Coronary artery (tissue), 2 donors: ENCODE data around the gene SLC47A2.

Experiments used
- DNase-seq: peaks from one replicate; pipeline ENCODE4 v3.0.0-alpha.2; 2017; ENCODE audit warnings: low spot score
- H3K27ac ChIP-seq, 2 donors: fragments of 200-600 bp; sonication (generic); one replicate each; pipeline ENCODE4 v1.5.1; 2016 to 2019
- H3K4me3 ChIP-seq: fragments of 200-600 bp; sonication (generic); 2 replicates; pipeline ENCODE4 v1.5.1; 2016; ENCODE audit warnings: mild to moderate bottlenecking, moderate library complexity
- TF ChIP-seq, protein P1 (sequence below): fragments of 200-600 bp; sonication (generic); IDR thresholded peaks from one replicate; pipeline ENCODE4 v1.5.1; 2019; ENCODE audit warnings: antibody characterized with exemption

Gene SLC47A2

DNA sequence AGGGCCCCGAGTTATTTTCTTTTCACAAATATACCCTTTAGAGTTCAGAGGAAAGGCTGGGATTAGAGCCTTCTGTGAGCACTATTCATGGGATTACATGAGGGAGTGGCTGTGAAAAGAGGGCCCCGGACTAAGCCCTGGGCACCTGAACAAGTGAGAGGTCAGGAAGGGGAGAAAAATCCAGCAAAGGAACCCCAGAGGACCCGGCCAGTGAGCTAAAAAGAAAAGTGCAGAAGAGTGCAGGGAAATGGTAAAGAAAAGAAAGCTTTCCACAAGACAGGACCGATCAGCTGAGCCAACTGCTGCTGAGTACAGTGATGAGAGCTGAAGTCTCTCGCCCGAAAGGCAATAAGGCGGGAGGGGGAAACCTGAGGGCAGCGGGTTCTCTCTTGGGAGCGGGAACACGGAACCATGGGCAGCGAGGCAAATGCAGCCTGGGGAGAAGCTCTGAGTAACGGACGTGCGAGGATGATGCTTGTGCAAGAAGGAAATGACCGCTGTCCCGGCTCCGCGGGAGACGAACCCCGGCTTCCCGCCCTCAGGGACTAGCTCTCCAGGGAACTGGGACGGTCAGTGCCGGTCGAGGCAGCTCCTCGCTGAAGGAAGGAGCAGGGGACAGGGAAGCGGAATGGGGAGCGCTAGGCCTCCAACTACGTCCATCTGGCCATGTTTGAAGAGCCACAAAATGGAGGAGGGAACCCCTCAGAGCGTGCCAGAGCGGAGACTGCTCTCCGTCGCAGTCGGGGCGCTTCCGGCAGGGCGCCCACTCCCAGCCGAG lies 68.5 kb downstream of the SLC47A2 start:
- peak; percentile 91 for DNase-seq
- H3K4me3 ChIP-seq: peak overlapping the region; percentile 86
- H3K27ac ChIP-seq: peak overlapping the region; percentile 96 to 99
- TF ChIP-seq, protein P1, sequence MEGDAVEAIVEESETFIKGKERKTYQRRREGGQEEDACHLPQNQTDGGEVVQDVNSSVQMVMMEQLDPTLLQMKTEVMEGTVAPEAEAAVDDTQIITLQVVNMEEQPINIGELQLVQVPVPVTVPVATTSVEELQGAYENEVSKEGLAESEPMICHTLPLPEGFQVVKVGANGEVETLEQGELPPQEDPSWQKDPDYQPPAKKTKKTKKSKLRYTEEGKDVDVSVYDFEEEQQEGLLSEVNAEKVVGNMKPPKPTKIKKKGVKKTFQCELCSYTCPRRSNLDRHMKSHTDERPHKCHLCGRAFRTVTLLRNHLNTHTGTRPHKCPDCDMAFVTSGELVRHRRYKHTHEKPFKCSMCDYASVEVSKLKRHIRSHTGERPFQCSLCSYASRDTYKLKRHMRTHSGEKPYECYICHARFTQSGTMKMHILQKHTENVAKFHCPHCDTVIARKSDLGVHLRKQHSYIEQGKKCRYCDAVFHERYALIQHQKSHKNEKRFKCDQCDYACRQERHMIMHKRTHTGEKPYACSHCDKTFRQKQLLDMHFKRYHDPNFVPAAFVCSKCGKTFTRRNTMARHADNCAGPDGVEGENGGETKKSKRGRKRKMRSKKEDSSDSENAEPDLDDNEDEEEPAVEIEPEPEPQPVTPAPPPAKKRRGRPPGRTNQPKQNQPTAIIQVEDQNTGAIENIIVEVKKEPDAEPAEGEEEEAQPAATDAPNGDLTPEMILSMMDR: no peak

DNA sequence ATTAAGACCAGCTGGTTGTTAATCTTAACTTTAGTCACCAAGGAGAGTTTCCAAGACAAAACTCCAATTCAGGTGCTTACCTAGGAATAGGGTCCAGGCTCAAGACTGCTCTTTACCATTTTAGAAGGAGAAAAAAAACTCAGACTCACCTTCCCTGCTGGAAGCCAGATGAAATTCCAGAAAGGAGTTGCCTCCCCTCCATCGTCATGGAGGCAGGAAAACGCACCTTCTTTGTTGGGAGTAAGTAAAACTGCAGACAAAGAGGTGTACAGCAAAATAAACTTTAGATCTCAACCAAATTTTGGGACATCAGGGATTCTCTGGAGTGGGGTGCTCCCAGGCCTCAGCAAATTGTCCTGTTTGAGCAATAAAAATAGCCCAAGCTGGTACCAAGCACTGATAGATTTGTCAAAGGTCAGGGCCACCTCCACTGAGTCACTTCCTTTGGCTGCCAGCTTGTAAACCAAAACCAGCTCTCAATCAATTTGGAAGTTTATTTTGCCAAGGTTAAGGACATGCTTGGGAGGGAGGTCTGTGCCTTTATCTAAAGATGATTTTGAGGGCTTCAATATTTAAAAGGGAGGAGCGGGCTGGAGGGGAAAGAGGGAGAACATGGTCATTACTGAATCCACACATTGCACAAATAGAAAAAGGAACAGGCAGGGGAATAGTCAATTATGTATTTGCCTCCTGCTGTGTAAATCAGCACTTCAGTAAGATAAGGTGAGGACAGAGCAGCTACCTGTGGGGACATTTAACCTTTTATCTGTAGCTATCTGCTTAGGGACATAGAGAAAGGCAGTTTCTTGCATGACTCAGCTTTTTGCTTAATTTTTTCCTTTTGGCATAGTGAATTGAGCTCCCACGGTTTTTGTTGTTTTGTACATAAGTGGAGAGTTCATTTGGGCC lies 69.3 kb downstream of the SLC47A2 start:
- H3K4me3 ChIP-seq: peak overlapping the region; percentile 86
- peak overlapping the region; percentile 96 to 99 for H3K27ac ChIP-seq
- TF ChIP-seq, protein P1: no peak
- no peak for DNase-seq

DNA sequence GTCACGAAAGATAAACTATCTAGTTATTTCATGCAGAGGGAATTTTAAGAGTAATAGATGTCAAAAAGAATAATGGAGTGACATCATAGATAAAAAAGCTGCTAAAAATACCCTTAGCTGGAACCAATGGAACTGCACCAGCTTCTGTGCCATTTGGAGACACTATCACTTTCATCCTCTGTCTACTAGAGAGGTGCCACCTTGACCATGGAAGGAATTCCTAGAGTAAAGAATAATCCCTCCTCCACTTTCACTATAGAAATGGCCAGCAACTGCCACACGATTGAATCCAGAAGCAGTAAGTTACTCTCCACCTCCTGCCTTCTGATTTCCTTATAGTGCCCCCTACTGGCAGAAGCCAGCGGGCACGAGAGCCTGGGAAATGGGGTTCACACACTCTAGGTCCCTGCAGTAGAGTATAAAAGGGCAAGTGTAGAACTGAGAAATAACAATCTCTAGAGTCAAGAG lies 70.6 kb downstream of the SLC47A2 start:
- H3K27ac ChIP-seq: no peak overlapping the region
- TF ChIP-seq, protein P1: no peak
- no peak overlapping the region for H3K4me3 ChIP-seq
- no peak for DNase-seq

DNA sequence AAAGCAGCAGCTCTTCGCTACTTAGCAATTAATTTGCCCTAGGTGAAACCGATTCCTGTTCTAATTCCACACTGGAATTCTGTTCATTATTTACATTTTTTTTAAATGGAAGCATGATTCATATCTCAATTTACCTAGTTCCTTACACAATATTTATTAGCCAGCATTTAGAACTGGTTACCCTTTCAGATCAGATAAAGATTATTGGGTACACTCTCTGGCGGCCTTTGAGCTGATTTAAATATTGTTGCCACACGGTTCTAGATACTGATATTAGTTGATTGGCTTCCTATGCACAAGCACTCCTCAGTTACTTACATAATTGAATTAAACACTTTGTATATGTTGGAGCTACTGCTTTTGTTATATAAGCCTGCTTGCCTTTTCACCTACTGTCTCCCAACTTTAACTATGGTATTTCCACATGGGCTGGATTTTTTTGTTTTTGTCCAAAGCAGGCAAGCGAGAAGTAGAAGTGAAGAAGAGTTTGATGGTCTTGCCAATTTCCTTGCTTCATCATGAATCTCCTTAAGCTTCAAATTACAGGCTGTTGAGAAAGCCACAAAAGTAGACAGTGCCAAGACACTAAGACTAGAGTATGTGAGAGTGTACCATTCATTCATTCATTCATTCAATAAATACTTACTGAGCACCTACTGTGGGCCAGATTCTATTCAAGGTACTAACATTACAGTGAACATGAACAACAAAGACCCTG lies 71.7 kb downstream of the SLC47A2 start:
- H3K4me3 ChIP-seq: no peak overlapping the region
- DNase-seq: no peak
- TF ChIP-seq, protein P1: no peak
- no peak overlapping the region for H3K27ac ChIP-seq

DNA sequence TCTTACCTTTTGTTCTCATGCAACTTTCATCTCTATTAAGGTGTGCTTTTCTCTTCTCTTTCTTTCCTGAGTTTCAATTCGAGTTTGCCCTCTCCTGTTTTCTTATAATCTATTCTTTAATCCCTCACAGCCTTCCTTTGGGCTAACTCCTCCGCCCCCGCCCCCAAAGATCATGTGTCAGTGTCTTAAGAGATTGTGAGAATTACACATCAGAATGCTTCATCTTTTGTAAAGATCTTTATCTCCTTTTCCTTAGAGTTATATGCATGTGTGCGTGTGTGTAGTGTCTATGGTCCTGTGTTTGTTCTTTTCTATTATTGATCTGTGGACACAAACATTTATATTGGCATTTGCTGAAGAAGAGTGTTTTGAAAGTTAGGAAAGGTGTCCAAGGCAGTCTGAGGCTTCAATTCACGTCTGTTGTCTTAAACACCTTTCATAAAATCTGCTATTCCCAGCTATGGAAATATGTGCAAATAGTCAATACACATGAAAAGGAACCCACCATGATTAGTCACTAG lies 74.0 kb downstream of the SLC47A2 start:
- TF ChIP-seq, protein P1: no peak
- no peak overlapping the region for H3K4me3 ChIP-seq
- H3K27ac ChIP-seq: no peak overlapping the region
- no peak for DNase-seq

DNA sequence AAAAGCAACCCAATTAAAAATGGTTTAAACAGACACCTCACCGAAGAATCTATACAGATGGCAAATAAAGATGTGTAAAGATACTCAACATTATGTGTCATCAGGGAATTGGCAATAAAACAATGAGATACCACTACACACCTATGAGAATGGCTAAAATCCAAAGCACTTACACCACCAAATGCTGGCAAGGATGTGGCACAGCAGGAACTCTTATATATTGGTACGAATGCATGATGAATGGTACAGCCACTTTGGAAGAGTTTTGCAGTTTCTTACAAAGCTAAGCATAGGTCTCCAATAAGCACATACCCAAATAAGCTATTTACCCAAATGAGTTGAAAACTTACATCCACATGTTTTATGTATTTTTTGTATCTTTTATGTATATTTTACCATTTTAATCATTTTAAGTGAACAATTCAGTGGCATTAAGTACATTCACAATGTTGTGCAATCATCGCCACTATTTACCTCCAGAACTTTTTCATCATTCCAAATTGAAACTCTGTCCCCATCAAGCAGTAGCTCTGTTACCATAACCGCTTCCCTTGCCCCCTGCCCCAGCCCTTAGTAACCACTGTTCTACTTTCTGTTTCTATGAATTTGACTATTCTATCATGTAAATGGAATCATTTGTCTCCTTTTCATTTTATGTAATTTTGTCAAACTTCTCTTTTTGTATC lies 74.6 kb downstream of the SLC47A2 start:
- no peak overlapping the region for H3K4me3 ChIP-seq
- no peak for DNase-seq
- TF ChIP-seq, protein P1: no peak
- H3K27ac ChIP-seq: no peak overlapping the region
